COLO668 (cell line): ENCODE results near the gene PLVAP.

Experiments used
- DNase-seq: peaks from one replicate; lab custom pipeline; 2025; ENCODE audit not compliant: unreplicated experiment; lab: John Stamatoyannopoulos, UW

The PLVAP gene

GRCh38 chr19:17323300-17323963 is 53.7 kb downstream of the PLVAP start:
- DNase-seq: no peak

DNA sequence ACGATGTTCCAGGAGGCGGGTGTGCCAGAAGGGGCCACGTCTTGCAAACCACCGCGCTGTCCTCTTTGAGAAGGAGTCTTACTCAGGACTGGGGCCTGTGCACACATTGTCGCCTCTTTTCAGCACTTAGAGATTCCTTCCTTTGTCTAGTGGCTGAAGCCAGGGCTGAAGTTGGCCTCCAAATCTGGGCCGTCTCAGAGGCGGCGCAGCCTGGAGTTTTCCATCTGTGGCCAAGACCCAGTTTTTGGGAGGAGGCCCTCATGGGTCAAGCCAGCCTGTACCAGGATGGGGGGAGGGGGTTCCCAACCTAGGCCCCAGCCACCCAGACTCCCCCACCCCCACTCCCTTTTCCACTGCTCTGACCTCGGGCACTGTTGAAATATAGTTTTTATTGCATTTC is 54.3 kb downstream of the PLVAP start:
- DNase-seq: no peak

DNA sequence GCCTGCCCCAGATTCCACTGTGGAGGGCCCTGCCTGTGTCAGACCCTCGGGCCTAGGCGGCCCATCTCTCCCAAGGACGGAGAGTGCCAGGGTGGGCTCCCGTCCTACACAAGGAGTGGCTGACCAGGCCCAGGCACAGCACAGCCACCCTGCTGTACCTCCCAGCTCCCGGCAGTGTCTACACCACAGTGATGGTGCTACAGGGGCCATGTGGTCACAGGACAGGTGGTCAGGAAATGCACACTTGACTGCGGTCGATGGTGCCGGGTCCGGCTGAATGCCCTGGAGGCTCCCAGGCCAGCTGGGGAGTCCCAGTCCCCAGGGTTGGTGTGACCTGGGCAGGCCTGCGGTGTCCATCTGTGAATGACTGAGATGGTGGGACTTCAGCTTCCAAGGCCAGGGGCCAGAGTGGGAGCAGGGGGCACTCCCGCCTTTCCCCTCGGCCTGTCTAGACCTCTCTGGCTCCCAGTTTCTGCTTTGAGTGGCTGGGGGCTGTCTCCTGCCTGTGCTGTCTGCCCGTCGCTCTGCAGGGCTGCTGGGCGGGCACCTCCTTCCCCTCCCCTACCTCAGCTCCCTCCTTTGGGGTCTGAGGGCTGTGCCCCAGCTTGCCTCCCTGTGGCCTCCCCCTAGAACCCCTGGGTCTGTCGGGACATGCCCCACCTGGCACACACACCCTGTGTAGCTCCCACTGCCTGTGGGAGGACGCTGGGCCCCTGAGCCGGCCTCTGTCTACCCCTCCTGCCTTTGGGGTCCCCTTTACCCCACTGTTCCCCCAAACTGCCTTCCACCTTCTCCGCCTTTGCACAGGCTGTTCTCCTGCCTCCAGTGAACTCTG is 55.3 kb downstream of the PLVAP start:
- DNase-seq: no peak

DNA sequence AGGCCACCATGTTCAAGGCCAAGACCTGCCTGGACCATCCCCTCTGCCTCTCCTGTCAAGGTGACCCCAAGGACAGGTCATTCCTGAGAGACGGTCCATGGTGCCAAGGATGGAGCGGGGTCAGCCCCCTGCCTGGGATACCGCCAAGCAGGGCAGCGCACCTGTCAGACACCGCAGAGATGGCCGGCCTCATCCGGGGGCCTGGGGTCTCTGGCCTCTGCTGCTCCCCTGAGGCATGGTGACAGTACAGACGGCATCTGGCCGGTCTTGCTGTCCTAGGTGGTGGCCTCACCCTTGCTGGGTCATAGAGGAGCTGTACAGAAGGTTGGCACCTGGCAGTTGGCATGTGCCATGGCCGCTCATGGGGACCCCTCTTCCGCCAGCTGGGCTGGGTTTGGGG is 56.7 kb downstream of the PLVAP start:
- DNase-seq: no peak

GRCh38 chr19:17319473-17320238 is 57.5 kb downstream of the PLVAP start:
- no peak for DNase-seq

DNA sequence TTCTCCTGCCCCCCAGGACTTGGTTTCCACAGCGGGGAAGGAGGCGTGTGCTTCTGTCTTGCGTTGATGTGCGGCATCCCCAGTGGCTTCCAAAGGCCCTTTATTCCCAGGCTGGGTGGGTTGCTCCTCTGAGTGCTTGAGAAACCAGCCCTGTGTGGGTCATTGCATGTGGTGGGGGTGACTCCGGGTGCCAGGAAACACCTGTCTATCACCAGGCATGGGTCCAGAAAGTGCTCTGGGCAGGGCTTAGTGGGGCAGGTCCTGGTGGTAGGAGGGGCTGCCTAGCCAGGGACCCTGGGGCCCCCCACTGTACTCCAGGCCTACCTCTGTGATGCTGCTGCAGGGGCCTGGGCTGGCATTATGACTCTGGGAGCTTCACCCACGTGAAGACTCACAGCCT is 58.2 kb downstream of the PLVAP start:
- no peak for DNase-seq

GRCh38 chr19:17314007-17314593 is 63.0 kb downstream of the PLVAP start:
- no peak for DNase-seq

DNA sequence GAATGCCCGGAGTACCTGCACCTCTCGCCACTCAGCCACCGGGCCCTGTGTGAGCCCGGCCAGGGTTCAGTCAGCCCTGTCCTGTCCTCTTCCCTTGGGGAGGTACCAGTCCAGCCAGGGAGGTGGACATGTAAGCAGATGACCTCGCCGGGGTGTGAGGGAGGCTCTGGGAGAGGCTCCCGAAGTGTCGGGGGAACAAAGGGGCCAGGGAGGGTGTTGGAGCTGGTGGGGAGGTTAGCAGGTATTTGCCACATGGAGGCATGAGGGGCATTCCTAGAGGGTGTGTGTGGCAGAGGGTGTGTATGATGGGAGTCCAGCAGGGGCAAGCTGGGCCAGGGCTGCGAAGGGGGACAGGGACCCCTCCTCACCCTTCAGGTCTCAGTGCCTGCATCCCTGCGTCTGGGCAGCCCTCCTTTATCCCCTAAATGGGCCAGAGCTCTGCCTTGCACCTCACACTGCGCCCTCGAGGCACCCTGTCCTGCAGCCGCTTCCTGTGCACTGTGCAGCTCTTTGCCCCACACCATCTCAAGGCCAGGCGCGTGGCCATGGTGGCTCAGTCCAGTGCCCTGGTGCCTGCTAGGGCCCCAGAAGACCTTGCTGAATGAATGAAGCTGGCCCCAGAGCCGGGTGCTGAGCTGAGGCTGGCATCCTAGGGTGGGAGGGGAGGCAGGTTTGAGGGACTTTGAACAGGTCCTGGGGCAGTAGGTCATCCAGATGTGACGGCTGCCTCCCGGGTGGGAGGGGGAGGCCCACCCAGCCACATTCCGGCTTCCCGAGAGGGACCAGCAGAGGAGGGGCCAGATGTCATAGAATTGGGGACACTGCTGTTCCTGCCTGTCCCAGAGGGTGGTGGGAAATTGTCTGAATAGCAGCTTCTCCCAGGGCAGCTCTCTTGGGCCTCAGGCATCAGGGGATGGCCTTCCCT is 64.7 kb downstream of the PLVAP start:
- no peak for DNase-seq

GRCh38 chr19:17311455-17312188 is 65.5 kb downstream of the PLVAP start:
- DNase-seq: no peak

DNA sequence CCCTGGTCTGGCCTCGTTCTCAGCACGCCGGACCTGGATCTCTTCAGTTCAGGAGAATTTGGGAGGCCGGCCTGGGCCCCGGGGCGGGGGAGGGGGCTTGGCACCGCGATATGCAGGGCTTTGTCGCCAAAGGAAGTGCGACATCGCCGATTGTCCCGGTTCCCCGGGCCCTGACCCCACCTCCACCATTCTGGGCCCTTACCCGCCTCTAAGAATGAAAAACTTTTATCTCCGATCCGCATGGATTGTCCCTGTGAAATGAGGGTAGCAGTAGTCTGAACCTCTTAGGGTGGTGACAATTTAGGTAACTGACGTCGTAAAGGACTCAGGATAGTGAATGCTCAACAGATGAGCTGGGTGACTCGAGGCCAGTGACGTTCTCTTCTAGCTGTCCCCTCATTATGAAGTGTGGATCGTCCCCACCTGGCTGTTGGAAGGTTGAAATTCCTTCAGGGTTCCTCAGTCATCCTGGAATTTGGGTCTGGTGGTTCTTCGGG is 67.1 kb downstream of the PLVAP start:
- no peak for DNase-seq

- peak; percentile 98 for DNase-seq
Measured at GRCh38 chr19:17309198-17309964, 67.8 kb downstream of the PLVAP start, which contains the start of gene DDA1. Gene DDA1 (plus strand): TSS chr19:17309563. CDS start chr19:17309655, 92 bp downstream.

- DNase-seq: no peak
Measured at GRCh38 chr19:17307876-17308377, 69.2 kb downstream of the PLVAP start.

DNA sequence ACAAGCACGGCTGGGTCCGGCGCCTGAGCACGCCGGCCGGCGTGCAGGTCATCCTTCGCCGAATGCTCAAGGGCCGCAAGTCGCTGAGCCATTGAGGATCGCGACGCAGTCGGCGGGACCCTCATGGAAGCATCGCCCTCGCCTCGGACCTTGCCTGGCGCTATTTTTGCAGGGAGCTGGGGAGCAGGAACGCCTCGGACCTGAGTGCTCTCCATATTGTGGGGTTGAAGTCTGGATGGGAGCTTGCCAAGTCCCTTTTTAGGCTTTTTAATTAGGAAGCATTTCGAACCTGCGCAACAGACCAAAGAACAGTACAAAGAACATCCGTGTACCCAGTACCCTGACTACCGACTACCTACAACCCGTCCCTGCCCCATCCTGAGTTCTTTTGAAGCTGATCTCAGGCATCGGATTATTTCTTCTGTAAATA is 70.8 kb downstream of the PLVAP start:
- DNase-seq: no peak

DNA sequence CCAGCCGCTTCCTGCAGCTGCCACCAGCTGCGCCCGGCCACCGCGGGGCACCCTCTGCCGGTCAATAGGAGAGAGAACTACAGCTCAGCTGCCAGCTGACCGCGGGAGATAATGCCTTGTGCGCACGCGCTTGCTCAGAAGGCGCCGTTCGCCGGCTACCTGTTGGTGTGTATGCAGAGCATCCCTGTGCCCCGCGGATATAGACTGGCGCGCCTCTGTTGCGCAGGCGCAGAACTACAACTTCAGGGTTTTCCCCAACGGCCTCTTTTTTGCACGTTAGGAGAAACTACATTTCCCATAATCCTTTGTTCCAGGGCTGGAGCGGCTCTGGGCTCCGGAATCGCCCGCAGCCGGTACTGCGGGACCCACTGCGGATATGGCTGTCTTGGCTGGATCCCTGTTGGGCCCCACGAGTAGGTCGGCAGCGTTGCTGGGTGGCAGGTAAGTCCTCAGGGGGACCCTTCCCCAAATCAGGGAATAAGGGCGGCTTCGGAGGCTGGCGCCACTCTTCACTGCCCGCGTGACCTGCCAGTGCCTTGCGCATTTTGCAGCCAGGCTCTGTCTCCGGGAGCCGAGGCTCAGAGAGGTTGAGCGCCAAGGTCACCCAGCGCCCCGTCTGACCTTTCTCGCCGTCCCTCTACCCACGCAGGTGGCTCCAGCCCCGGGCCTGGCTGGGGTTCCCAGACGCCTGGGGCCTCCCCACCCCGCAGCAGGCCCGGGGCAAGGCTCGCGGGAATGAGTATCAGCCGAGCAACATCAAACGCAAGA is 71.4 kb downstream of the PLVAP start, which contains the start of gene MRPL34:
Gene MRPL34, plus strand, starts transcription at position 356 of the 768 bp plus-strand sequence. Its CDS starts 21 bp downstream, at position 377.
- DNase-seq: peak; percentile 99

- no peak for DNase-seq
Measured at GRCh38 chr19:17305216-17305516, 72.0 kb downstream of the PLVAP start.

GRCh38 chr19:17304386-17305215 is 72.5 kb downstream of the PLVAP start:
- DNase-seq: no peak

- no peak for DNase-seq
Measured at GRCh38 chr19:17303940-17304267, 73.2 kb downstream of the PLVAP start.
